Skin epidermis (tissue), 12 donors: ENCODE measurements around the gene PAPSS2.
"Not testable (repeated sequence)": the region's sequence is repeated elsewhere in the genome, so short reads cannot be mapped to it uniquely, and the experiment has no call there.

ENCODE experiments used
- H3K27ac ChIP-seq, 21 experiments: fragments of 200-600 bp; sonication (generic) in 11 of 21; one replicate each; pipeline ENCODE4 v1.5.0; 2020; ENCODE audit warnings: mild to moderate bottlenecking in 3 of 21, inconsistent platforms in 2 of 21, moderate library complexity in 2 of 21
- H3K4me3 ChIP-seq, 7 experiments: fragments of 200-600 bp; sonication (generic) in 2 of 7; one replicate each; pipeline ENCODE4 v1.5.0; 2020; ENCODE audit warnings: inconsistent platforms in 2 of 7, mild to moderate bottlenecking in 2 of 7, moderate library complexity in 1 of 7

PAPSS2 gene

GRCh38 chr10:87640043-87640442 lies 19.6 kb upstream of the PAPSS2 start:
- Histone ChIP-seq H3K27ac (no peak overlapping the region), H3K4me3 (no peak overlapping the region)

GRCh38 chr10:87642486-87642885 lies 17.2 kb upstream of the PAPSS2 start:
- Histone ChIP-seq H3K27ac (no peak overlapping the region), H3K4me3 (no peak overlapping the region)

GRCh38 chr10:87642988-87643387 lies 16.7 kb upstream of the PAPSS2 start:
- no peak overlapping the region for H3K27ac ChIP-seq
- no peak overlapping the region for H3K4me3 ChIP-seq

GRCh38 chr10:87643920-87644319 lies 15.8 kb upstream of the PAPSS2 start:
- no peak overlapping the region for H3K27ac ChIP-seq

GRCh38 chr10:87644500-87644899 lies 15.2 kb upstream of the PAPSS2 start:
- H3K4me3 ChIP-seq, H3K27ac ChIP-seq: not testable (repeated sequence)

More at GRCh38 chr10:87643920-87644319, 15.8 kb upstream of the PAPSS2 start:
- H3K4me3 ChIP-seq = no peak overlapping the region

- Histone ChIP-seq H3K4me3 (no peak overlapping the region), H3K27ac (no peak overlapping the region)
These were observed 13.3 kb upstream of the PAPSS2 start for GRCh38 chr10:87646192-87646909.

- Histone ChIP-seq H3K4me3 (no peak overlapping the region), H3K27ac (no peak overlapping the region)
These were observed 12.7 kb upstream of the PAPSS2 start for GRCh38 chr10:87646935-87647334.

GRCh38 chr10:87650838-87651589 lies 8.7 kb upstream of the PAPSS2 start:
- Histone ChIP-seq H3K27ac (no peak overlapping the region), H3K4me3 (no peak overlapping the region)

- H3K27ac ChIP-seq = no peak overlapping the region
These were observed 7.9 kb upstream of the PAPSS2 start for GRCh38 chr10:87651801-87652200.

GRCh38 chr10:87652261-87652660 lies 7.4 kb upstream of the PAPSS2 start:
- no peak overlapping the region for H3K4me3 ChIP-seq
- no peak overlapping the region for H3K27ac ChIP-seq

More at GRCh38 chr10:87651801-87652200, 7.9 kb upstream of the PAPSS2 start:
- no peak overlapping the region for H3K4me3 ChIP-seq

- H3K4me3 ChIP-seq = no peak overlapping the region
- no peak overlapping the region for H3K27ac ChIP-seq
These were observed 5.5 kb upstream of the PAPSS2 start for GRCh38 chr10:87654212-87654611.

- Histone ChIP-seq H3K4me3 (no peak overlapping the region), H3K27ac (no peak overlapping the region)
These were observed 3.1 kb upstream of the PAPSS2 start for GRCh38 chr10:87656431-87657072.

- H3K27ac ChIP-seq = peak overlapping the region in 1 of 21 experiments; percentile 26
- no peak overlapping the region for H3K4me3 ChIP-seq
These were observed 2.3 kb upstream of the PAPSS2 start for GRCh38 chr10:87657371-87657770.

GRCh38 chr10:87658321-87658795 lies 1.3 kb upstream of the PAPSS2 start:
- Histone ChIP-seq H3K27ac (no peak overlapping the region), H3K4me3 (no peak overlapping the region)

GRCh38 chr10:87658858-87659555 lies 671 bp upstream of the PAPSS2 start:
- Histone ChIP-seq H3K4me3 (peak overlapping the region; percentile 48 to 73 (median 65)), H3K27ac (peak overlapping the region in 18 of 21 experiments; percentile 30 to 84 (median 76))

GRCh38 chr10:87660484-87661133 lies 931 bp downstream of the PAPSS2 start:
- peak overlapping the region; percentile 48 to 73 (median 65) for H3K4me3 ChIP-seq
- peak overlapping the region in 18 of 21 experiments; percentile 28 to 84 (median 74) for H3K27ac ChIP-seq

GRCh38 chr10:87661861-87662785 lies 2.4 kb downstream of the PAPSS2 start:
- Histone ChIP-seq H3K27ac (no peak overlapping the region), H3K4me3 (no peak overlapping the region)

- no peak overlapping the region for H3K4me3 ChIP-seq
- H3K27ac ChIP-seq = no peak overlapping the region
These were observed 4.6 kb downstream of the PAPSS2 start for GRCh38 chr10:87664276-87664701.
